CD4-positive, alpha-beta T cell (primary cell): Measurements from ENCODE around the gene TTC28. TPM values are rescaled to one million over a fixed set of nuclear protein-coding genes. Genes with fewer than 3 reads are reported as not detected.

Source experiments
- ATAC-seq: fragments of 200-7000 bp; cut with Tn5 transposase; one replicate; pipeline ENCODE4 v1.10.0; 2022; ENCODE audit warnings: mild to moderate bottlenecking; ENCODE audit not compliant: poor library complexity
- CTCF ChIA-PET: fragments of 350-600 bp; sonication (Branson Sonifier 250); formaldehyde crosslinking; loops from one replicate; lab custom pipeline; 2021; ENCODE audit warnings: antibody characterized with exemption, inconsistent platforms; lab: Charles Lee
- POLR2A ChIA-PET: fragments of 350-600 bp; sonication (Branson Sonifier 250); formaldehyde crosslinking; loops from one replicate; lab custom pipeline; 2021; ENCODE audit warnings: antibody characterized with exemption, inconsistent platforms; lab: Charles Lee
- DNase-seq, 14 experiments: peaks; one replicate each; pipeline ENCODE4 v3.0.0-alpha.2; 2013 to 2020; ENCODE audit warnings: mixed read lengths in 2 of 14
- H3K27ac ChIP-seq, 2 donors: one replicate each; pipeline versions ENCODE4 v1.5.1 to v1.7.0; 2013; ENCODE audit warnings: low read length in 2 of 2, low read depth in 1 of 2, mild to moderate bottlenecking in 1 of 2
- H3K27me3 ChIP-seq, 2 experiments: 1 replicate in 1 of 2; 2 replicates in 1 of 2; pipeline versions ENCODE4 v1.6.1 to v1.7.0; 2013; ENCODE audit warnings: low read length in 2 of 2, control low read depth in 1 of 2, mild to moderate bottlenecking in 1 of 2, moderate library complexity in 1 of 2; ENCODE audit not compliant: insufficient read depth in 2 of 2, control insufficient read depth in 1 of 2
- H3K36me3 ChIP-seq: one replicate; pipeline ENCODE4 v1.6.1; 2013; ENCODE audit warnings: low read length, control low read depth; ENCODE audit not compliant: insufficient read depth
- H3K4me1 ChIP-seq: one replicate; pipeline ENCODE4 v1.6.1; 2013; ENCODE audit warnings: low read length, control low read depth; ENCODE audit not compliant: insufficient read depth
- H3K4me3 ChIP-seq: one replicate; pipeline ENCODE4 v1.5.1; 2013; ENCODE audit warnings: mild to moderate bottlenecking, low read length, moderate library complexity
- H3K9me3 ChIP-seq, 2 experiments: 1 replicate in 1 of 2; 2 replicates in 1 of 2; pipeline versions ENCODE4 v1.6.1 to v1.7.0; 2013; ENCODE audit warnings: low read length in 2 of 2, mild to moderate bottlenecking in 2 of 2, control low read depth in 1 of 2, moderate library complexity in 1 of 2; ENCODE audit not compliant: control insufficient read depth in 1 of 2, insufficient read depth in 1 of 2
- H3K27ac Mint-ChIP-seq: one replicate; pipeline ENCODE4 v1.8.0; 2020; ENCODE audit warnings: mixed read lengths
- H3K27me3 Mint-ChIP-seq: one replicate; pipeline ENCODE4 v1.8.0; 2021; ENCODE audit warnings: mixed read lengths
- H3K36me3 Mint-ChIP-seq: one replicate; pipeline ENCODE4 v1.8.0; 2021; ENCODE audit warnings: low read depth, mixed read lengths
- H3K4me1 Mint-ChIP-seq: one replicate; pipeline ENCODE4 v1.8.0; 2021; ENCODE audit warnings: low read depth, mixed read lengths
- H3K4me3 Mint-ChIP-seq: one replicate; pipeline ENCODE4 v1.8.0; 2020; ENCODE audit warnings: mild to moderate bottlenecking, mixed read lengths
- H3K9me3 Mint-ChIP-seq: one replicate; pipeline ENCODE4 v1.8.0; 2020; ENCODE audit warnings: mixed read lengths
- intact Hi-C, 2 experiments: fragments of 100-400 bp; cut with DNase I in 1 of 2; cut with micrococcal nuclease in 1 of 2; formaldehyde crosslinking; loops; one replicate each; pipeline versions ENCODE4 v1.15.1 to v1.9.0; 2023 to 2025; cut with DNase I, micrococcal nuclease
- total RNA-seq, 174 experiments: library from RNA in 2 of 174; stranded (reverse) in 2 of 174; gene quantifications; one replicate each; pipeline ENCODE4 v1.2.3 and lab custom pipeline; 2021 to 2026
- TF ChIP-seq, protein P1 (sequence below): fragments of 200-600 bp; IDR thresholded peaks from one replicate; pipeline ENCODE4 v1.8.0; 2022; ENCODE audit warnings: antibody characterized with exemption, mild to moderate bottlenecking

The TTC28 gene
- total RNA-seq, 2 experiments from 2014 or later = 4.6 to 5.7 TPM

DNA sequence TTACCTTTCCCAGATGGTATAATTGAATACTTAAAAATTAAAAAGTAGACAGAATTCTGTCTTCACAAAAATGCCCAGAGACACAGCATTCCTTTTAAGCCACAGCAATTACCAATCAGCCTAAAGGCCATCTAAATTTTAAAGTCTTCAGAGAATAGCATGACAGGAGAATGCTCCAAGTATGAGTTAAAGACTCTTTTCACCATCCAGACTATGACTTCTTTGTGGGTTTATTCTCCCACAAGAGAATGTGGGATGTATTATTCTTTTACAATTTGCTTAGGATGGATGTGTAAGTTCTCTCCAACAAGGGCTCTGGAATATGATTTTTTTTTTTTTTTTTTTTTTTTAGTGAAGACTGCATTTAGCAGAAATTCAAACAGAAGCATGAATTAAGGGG is 249.9 kb downstream of the TTC28 start:
- Histone ChIP-seq H3K27me3 (no peaks in the 10 kb centered on the region), H3K9me3 (no peaks in the 10 kb centered on the region), H3K36me3 (no peaks in the 10 kb centered on the region), H3K27ac (no peak overlapping the region), H3K4me3 (no peak overlapping the region), H3K4me1 (no peaks in the 10 kb centered on the region)
- H3K9me3 Mint-ChIP-seq = no peaks in the 10 kb centered on the region
- no peaks in the 10 kb centered on the region for H3K27me3 Mint-ChIP-seq
- POLR2A ChIA-PET = no interaction called here
- no peaks in the 10 kb centered on the region for H3K4me1 Mint-ChIP-seq
- intact Hi-C loops = no loop called here
- no peak overlapping the region for H3K27ac Mint-ChIP-seq
- CTCF ChIA-PET = interaction anchor here (2.6 kb wide), 1 partner anchor 11 kb away, joined by 8 read pairs; no protein-coding TSS in a partner anchor
- DNase-seq (no peak), ATAC-seq (no peak)
- no peaks in the 10 kb centered on the region for H3K36me3 Mint-ChIP-seq
- H3K4me3 Mint-ChIP-seq = no peak overlapping the region
- TF ChIP-seq, protein P1, sequence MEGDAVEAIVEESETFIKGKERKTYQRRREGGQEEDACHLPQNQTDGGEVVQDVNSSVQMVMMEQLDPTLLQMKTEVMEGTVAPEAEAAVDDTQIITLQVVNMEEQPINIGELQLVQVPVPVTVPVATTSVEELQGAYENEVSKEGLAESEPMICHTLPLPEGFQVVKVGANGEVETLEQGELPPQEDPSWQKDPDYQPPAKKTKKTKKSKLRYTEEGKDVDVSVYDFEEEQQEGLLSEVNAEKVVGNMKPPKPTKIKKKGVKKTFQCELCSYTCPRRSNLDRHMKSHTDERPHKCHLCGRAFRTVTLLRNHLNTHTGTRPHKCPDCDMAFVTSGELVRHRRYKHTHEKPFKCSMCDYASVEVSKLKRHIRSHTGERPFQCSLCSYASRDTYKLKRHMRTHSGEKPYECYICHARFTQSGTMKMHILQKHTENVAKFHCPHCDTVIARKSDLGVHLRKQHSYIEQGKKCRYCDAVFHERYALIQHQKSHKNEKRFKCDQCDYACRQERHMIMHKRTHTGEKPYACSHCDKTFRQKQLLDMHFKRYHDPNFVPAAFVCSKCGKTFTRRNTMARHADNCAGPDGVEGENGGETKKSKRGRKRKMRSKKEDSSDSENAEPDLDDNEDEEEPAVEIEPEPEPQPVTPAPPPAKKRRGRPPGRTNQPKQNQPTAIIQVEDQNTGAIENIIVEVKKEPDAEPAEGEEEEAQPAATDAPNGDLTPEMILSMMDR = no peak

- Mint-ChIP-seq H3K4me3 (no peak overlapping the region), H3K27ac (no peak overlapping the region), H3K4me1 (no peaks in the 10 kb centered on the region), H3K9me3 (no peaks in the 10 kb centered on the region), H3K36me3 (no peaks in the 10 kb centered on the region), H3K27me3 (no peaks in the 10 kb centered on the region)
- DNase-seq = no peak
- ATAC-seq = no peak
- no peak overlapping the region for H3K27ac ChIP-seq
- CTCF ChIA-PET = interaction anchor here (0.7 kb wide), 2 partner anchors 10 to 87 kb away, joined by 3 to 4 read pairs; no protein-coding TSS in a partner anchor
- no peak overlapping the region for H3K4me3 ChIP-seq
- TF ChIP-seq, protein P1 = no peak
- no peaks in the 10 kb centered on the region for H3K27me3 ChIP-seq
- intact Hi-C loops = no loop called here
- no peaks in the 10 kb centered on the region for H3K9me3 ChIP-seq
- POLR2A ChIA-PET = no interaction called here
- no peaks in the 10 kb centered on the region for H3K4me1 ChIP-seq
- H3K36me3 ChIP-seq = no peaks in the 10 kb centered on the region
These were observed 251.4 kb downstream of the TTC28 start for GRCh38 chr22:28428271-28428670.

GRCh38 chr22:28426346-28427132 is 253.1 kb downstream of the TTC28 start:
- Histone ChIP-seq H3K9me3 (no peaks in the 10 kb centered on the region), H3K27ac (no peak overlapping the region), H3K27me3 (no peaks in the 10 kb centered on the region), H3K36me3 (no peaks in the 10 kb centered on the region), H3K4me1 (no peaks in the 10 kb centered on the region), H3K4me3 (no peak overlapping the region)
- Mint-ChIP-seq H3K9me3 (no peaks in the 10 kb centered on the region), H3K27ac (no peak overlapping the region), H3K4me3 (no peak overlapping the region), H3K4me1 (no peaks in the 10 kb centered on the region), H3K27me3 (no peaks in the 10 kb centered on the region), H3K36me3 (no peaks in the 10 kb centered on the region)
- POLR2A ChIA-PET = no interaction called here
- intact Hi-C loops = no loop called here
- no peak for DNase-seq
- CTCF ChIA-PET = no interaction called here
- TF ChIP-seq, protein P1 = no peak
- no peak for ATAC-seq
